GM08714 (cell line): Measurements from ENCODE around the gene UBE2L5.

Experiments
- H3K4me3 ChIP-seq: fragments of 200-500 bp; sonication (Bioruptor generic); 2 replicates; pipeline ENCODE4 v1.5.1; 2014; ENCODE audit warnings: mild to moderate bottlenecking, low read length, inconsistent platforms
- ZNF274 ChIP-seq: IDR thresholded peaks from 2 replicates; pipeline ENCODE4 v1.6.1; 2012; ENCODE audit warnings: mild to moderate bottlenecking, low read depth, low read length

The UBE2L5 gene

GRCh38 chr13:30422054-30422839, at the start of gene UBE2L5:
Gene UBE2L5 (plus strand): TSS chr13:30422493. CDS start chr13:30427991, 5,498 bp downstream.
- TF ChIP-seq ZNF274 = no peak

DNA sequence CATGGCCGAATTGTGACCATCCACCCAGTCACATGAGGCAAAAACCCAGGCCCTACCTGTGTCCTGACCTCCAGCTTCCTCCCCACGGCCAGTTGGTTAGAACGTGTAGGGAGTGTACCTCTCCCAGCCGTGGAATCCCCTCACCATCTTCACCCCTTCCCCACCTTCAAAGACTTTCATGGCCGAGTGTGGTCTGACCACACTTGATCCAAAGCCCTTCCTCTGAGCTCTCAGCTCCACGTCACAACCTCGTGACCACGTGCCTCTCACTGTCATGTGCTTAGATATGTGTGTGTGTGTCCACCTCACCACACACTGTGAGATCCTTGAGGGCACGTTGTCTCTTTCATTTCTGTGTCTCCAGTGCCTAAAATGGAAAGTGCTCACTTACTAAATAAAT, 48.6 kb upstream of the UBE2L5 start:
- H3K4me3 ChIP-seq = peak overlapping the region; percentile 59; the same call in 1 of the 2 replicates
- no peak for TF ChIP-seq ZNF274

More at GRCh38 chr13:30422054-30422839, at the start of gene UBE2L5:
- H3K4me3 ChIP-seq = peak within 1 kb of the TSS; percentile 91

- peak overlapping the region; percentile 65; the same call in 1 of the 2 replicates for H3K4me3 ChIP-seq
- no peak for TF ChIP-seq ZNF274
Measured at GRCh38 chr13:30375265-30375835, 46.9 kb upstream of the UBE2L5 start.

DNA sequence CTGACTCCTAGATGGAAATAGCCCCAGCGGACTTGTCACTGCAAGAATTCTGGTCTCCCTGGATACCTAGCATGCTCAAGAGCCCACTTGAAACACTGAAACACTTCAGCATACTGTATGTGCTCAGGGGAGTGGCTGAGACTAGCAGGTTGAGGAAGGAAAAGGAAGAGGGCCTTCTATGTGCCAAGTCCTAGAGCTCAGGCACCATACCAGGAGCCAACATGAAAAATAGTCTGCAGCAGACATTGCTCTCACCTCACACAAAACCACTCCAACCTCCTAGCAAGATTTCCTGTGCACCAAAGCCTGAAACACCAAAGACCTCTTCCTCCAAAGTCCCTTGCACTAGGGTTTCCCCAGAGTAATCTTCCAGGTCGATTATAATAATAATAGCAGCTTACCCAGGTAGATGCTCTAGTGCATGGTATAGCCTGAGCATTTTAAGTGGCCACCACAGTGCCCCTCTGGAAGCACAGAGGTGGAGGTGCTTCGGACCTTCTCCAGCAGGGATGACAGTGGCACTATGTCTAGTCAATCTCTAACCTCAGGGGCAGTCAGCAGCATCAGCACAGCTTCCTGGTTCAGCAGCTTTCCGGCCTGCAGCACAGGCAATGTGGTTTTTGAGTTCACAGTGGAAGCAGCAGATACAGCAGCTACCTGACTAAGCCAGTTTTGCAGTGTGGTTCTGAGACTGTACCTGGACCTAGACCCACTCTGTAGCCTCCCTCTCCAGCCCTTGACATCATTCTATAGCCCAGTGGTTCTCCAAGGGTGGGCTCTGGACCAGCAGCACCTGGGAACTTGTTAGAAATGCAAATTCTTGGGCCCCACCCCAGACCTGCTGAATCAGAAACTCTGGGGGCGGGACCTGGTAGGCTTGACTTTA, 45.6 kb upstream of the UBE2L5 start:
- TF ChIP-seq ZNF274 = no peak

GRCh38 chr13:30377312-30377685, 45.0 kb upstream of the UBE2L5 start:
- no peak for TF ChIP-seq ZNF274
- no peak overlapping the region; the same call in 1 of the 2 replicates for H3K4me3 ChIP-seq

More for the DNA sequence above, 45.6 kb upstream of the UBE2L5 start:
- H3K4me3 ChIP-seq = peak overlapping the region; percentile 65; the same call in 1 of the 2 replicates

DNA sequence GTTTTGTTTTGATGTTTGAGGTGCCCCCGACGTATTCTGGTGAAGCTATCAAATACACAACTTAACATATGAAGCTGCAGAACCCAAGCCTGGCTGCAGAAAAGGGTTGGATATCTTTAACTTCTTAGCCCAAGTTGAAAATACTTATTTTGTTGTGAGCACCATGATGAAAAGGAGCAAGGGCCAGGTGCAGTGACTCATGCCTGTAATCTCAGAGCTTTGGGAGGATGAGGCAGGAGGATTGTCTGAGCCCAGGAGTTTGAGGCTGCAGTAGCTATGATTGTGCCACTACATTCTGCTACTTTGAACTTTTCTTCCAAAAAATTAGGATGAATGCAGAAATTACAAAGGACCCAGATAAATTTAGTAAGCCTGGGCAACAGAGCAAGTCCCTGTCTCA, 44.1 kb upstream of the UBE2L5 start:
- no peak for TF ChIP-seq ZNF274
- H3K4me3 ChIP-seq = no peak overlapping the region

- TF ChIP-seq ZNF274 = no peak
- no peak overlapping the region for H3K4me3 ChIP-seq
Measured at GRCh38 chr13:30381049-30381448, 41.2 kb upstream of the UBE2L5 start.

DNA sequence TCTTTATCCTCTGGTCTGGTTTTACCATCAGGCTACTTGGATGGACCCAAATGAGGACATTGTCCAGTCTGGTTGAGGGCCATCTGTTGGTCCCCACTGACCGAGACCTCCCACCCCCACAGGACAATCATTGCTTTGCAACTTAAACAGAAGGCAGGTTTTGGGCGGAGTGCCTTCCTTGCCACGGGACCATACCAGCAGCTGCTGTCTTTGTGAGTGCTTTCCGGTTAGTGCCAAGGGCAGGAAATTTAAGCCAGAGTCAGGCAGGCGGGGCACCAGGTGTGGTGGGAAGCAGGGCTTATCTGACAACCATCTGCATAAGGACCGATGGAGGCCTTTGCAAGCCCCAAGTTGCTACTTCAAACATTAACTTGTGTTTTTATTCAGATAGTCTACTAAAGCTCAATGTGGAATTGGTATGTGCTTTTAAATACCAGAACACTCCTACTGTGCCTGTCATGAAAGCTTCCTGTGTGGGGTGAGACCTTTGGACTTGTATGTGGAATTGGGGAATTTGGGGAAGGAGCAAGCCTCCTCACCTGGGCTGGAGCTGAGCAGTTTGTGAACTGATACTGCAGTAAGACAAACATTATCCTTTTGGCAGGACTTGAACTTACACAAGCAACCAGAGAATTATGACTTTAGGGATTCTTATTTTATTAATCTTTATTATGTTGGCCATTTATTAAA, 39.3 kb upstream of the UBE2L5 start:
- no peak overlapping the region for H3K4me3 ChIP-seq
- no peak for TF ChIP-seq ZNF274

DNA sequence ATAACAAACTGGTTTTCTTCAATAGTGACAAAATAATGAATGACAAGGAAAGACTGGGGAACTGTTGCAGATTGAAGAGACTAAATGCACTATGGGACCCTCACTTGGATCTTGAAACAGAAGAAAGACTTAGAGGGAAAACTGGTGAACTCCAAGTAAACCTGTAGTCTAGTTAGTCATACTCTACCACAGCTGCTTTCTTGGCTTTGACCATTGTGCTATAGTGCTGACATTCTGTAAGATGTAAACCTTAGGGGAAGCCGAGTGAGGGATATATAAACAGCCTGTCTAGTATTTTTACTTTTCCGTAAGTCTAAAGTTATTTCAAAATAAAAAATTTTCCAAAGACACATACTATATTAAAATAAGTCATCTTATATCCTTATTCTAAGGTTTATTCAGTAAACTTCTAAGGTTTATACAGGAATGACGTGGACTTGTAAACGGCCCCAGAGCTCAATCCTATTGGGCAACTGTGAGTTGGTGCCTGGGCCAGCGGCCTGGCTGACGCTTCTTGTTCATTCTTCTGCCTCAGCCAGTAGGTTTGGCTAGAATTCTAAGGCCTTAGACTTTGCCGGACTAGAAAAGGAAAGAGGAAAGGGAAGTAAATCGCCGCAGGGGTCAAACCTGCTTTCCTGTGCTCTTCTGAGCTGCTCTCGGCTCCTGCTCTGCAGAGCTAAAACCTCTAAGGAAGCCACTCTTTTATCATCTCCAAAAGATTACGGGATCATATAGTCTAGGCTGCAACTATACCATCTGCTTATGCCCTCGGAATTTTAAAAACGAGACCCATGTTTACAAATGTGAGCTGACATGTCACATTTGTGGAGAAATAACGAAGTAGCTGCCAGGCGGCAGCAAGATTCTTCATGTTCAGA, 33.6 kb upstream of the UBE2L5 start:
- no peak overlapping the region for H3K4me3 ChIP-seq
- TF ChIP-seq ZNF274 = no peak

DNA sequence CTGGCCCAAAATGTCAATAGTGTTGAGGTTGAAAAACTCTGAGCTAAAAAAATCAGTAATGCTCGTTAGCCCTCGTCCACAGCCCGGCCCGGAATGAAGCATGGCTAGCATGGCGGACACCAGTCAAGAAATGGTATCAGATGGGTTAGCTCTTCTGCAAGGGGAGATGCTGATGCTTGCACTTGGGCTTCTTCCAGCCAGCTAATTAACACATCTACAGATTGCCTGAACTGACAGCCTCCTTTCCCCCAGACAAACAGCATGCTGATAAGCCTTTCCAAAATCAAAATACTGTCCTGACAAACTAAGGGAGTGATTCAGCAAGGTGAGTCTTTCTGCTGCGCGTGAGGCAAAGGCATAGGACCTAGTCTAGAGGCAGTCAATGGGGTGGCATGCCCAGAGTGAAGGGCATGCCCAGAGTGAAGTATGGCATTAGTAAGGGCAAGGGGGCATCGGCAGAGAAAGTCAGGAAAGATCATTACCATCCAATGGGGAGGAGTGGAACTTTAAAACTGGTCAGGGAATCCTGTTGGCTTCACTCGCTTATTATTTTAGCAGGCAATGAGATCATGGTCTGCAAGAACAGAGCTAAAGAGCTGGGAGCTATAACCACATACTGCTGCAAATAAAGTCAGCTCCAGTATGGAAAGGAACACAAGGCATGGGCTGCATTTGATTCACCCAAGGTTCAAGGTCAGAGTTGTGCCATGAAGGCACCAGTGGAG, 30.2 kb upstream of the UBE2L5 start:
- no peak for TF ChIP-seq ZNF274
- no peak overlapping the region for H3K4me3 ChIP-seq

- H3K4me3 ChIP-seq = no peak overlapping the region
- TF ChIP-seq ZNF274 = no peak
Measured at GRCh38 chr13:30392681-30393045, 29.6 kb upstream of the UBE2L5 start.

- peak overlapping the region; percentile 91; the same call in 1 of the 2 replicates for H3K4me3 ChIP-seq
- TF ChIP-seq ZNF274 = no peak
Measured at GRCh38 chr13:30394751-30395191, 27.5 kb upstream of the UBE2L5 start.
